LoVo (cell line): Measurements from ENCODE around the gene KCNQ1OT1.

Experiments
- DNase-seq: peaks from one replicate; pipeline ENCODE4 v3.0.0-alpha.2; 2016; ENCODE audit warnings: low spot score

The KCNQ1OT1 gene

GRCh38 chr11:2719831-2720590, 20.2 kb upstream of the KCNQ1OT1 start:
- DNase-seq = no peak

- no peak for DNase-seq
Measured at GRCh38 chr11:2718817-2719438, 19.1 kb upstream of the KCNQ1OT1 start.

GRCh38 chr11:2717561-2718325, 17.9 kb upstream of the KCNQ1OT1 start:
- DNase-seq = no peak

GRCh38 chr11:2716376-2717095, 16.7 kb upstream of the KCNQ1OT1 start:
- no peak for DNase-seq

GRCh38 chr11:2715716-2716350, 16.0 kb upstream of the KCNQ1OT1 start:
- DNase-seq = no peak

GRCh38 chr11:2714871-2715270, 15.1 kb upstream of the KCNQ1OT1 start:
- no peak for DNase-seq

GRCh38 chr11:2714463-2714800, 14.6 kb upstream of the KCNQ1OT1 start:
- no peak for DNase-seq

GRCh38 chr11:2713661-2714462, 14.1 kb upstream of the KCNQ1OT1 start:
- no peak for DNase-seq

- DNase-seq = no peak
Measured at GRCh38 chr11:2713094-2713493, 13.3 kb upstream of the KCNQ1OT1 start.

GRCh38 chr11:2711161-2711560, 11.4 kb upstream of the KCNQ1OT1 start:
- no peak for DNase-seq

- no peak for DNase-seq
Measured at GRCh38 chr11:2709429-2709828, 9.6 kb upstream of the KCNQ1OT1 start.

- no peak for DNase-seq
Measured at GRCh38 chr11:2708757-2709281, 9.0 kb upstream of the KCNQ1OT1 start.

- no peak for DNase-seq
Measured at GRCh38 chr11:2708151-2708581, 8.4 kb upstream of the KCNQ1OT1 start.

- DNase-seq = no peak
Measured at GRCh38 chr11:2707736-2708135, 7.9 kb upstream of the KCNQ1OT1 start.

GRCh38 chr11:2706321-2706720, 6.5 kb upstream of the KCNQ1OT1 start:
- DNase-seq = no peak

- no peak for DNase-seq
Measured at GRCh38 chr11:2704896-2705606, 5.3 kb upstream of the KCNQ1OT1 start.

- DNase-seq = no peak
Measured at GRCh38 chr11:2704356-2704755, 4.6 kb upstream of the KCNQ1OT1 start.

GRCh38 chr11:2703363-2704141, 3.8 kb upstream of the KCNQ1OT1 start:
- no peak for DNase-seq

GRCh38 chr11:2702771-2703362, 3.1 kb upstream of the KCNQ1OT1 start:
- no peak for DNase-seq
